GM12875 (cell line): ENCODE results near the gene MCTP2.

ENCODE experiments used
- H3K4me3 ChIP-seq: one replicate; pipeline ENCODE4 v1.5.1; 2011; ENCODE audit warnings: low read depth, low read length, control low read depth
- TF ChIP-seq, protein P1 (sequence below): IDR thresholded peaks from 2 replicates; pipeline ENCODE4 v1.5.1; 2011; ENCODE audit warnings: low read depth, mild to moderate bottlenecking, control low read depth, inconsistent platforms, low read length, moderate library complexity, borderline replicate concordance; ENCODE audit not compliant: insufficient read depth

The MCTP2 gene

DNA sequence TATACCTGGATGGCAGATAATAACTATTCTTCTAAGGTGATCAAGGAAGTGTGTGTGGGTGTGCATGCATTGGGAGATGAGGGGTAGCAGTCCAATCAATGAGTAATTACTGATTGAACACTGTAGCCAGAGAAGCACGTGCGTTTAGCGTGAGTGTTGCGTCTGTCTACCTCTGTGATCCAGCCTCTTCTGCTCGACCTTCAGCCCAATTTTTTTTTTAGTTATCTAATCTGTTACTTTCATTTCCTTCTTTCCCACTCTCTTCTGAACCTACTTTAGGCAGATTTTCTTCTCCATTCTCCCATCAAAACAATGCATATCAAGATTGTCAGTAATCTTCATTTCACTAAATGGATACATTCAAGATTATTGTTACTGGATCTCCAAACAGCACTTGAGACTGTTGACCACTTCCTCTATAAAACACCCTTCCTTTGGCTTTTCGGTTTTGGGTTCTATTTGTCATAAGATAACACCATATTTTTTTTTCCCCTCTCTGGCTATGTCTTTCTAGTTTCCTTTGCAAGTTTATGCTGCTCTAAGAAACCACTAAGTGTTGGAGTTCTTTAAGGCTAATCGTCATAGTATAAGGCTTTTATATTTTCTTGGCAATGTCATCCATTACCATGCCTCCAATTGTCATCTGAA is 41.0 kb downstream of the MCTP2 start:
- no peak overlapping the region for H3K4me3 ChIP-seq
- TF ChIP-seq, protein P1, sequence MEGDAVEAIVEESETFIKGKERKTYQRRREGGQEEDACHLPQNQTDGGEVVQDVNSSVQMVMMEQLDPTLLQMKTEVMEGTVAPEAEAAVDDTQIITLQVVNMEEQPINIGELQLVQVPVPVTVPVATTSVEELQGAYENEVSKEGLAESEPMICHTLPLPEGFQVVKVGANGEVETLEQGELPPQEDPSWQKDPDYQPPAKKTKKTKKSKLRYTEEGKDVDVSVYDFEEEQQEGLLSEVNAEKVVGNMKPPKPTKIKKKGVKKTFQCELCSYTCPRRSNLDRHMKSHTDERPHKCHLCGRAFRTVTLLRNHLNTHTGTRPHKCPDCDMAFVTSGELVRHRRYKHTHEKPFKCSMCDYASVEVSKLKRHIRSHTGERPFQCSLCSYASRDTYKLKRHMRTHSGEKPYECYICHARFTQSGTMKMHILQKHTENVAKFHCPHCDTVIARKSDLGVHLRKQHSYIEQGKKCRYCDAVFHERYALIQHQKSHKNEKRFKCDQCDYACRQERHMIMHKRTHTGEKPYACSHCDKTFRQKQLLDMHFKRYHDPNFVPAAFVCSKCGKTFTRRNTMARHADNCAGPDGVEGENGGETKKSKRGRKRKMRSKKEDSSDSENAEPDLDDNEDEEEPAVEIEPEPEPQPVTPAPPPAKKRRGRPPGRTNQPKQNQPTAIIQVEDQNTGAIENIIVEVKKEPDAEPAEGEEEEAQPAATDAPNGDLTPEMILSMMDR, result no peak

GRCh38 chr15:94273826-94274225 is 42.5 kb downstream of the MCTP2 start:
- TF ChIP-seq, protein P1, result no peak

DNA sequence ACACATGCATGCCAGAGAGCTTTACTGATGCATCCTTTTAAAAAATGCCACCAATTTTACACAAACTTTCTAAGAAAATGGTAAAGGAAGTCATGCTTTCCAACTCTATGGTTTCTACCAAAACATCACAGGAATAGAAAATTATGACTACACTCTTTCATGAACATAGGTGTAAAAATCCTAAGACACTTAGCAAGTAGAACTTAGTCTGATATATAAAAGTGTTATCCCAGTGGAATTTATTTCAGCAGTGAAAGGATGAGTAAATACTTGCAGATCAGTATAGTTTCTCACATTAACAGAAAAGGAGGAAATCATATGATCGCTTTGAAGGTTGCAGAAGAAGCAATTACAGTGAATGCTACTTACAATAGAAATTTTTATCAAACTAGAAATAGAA is 43.4 kb downstream of the MCTP2 start:
- TF ChIP-seq, protein P1, result no peak

More at GRCh38 chr15:94273826-94274225, 42.5 kb downstream of the MCTP2 start:
- H3K4me3 ChIP-seq, result no peak overlapping the region

DNA sequence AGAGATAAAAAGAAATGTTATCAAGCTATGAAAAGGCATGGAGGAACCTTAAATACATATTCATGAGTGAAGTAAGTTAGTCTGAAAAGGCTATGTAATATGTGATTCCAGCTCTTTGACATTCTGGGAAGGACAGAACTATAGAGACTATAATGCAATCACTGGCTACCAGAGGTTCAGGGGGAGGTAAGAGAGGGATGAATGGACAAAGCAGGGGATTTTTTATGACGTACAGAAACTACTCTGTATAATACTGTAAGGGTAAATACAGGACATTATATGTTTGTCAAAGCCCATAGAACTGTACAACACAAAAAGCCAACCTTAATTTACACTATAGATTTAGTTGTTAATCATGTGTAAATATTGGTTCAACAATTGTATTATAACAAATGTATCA is 46.1 kb downstream of the MCTP2 start:
- TF ChIP-seq, protein P1, result no peak
- H3K4me3 ChIP-seq, result no peak overlapping the region

More for the DNA sequence above, 43.4 kb downstream of the MCTP2 start:
- H3K4me3 ChIP-seq, result no peak overlapping the region

DNA sequence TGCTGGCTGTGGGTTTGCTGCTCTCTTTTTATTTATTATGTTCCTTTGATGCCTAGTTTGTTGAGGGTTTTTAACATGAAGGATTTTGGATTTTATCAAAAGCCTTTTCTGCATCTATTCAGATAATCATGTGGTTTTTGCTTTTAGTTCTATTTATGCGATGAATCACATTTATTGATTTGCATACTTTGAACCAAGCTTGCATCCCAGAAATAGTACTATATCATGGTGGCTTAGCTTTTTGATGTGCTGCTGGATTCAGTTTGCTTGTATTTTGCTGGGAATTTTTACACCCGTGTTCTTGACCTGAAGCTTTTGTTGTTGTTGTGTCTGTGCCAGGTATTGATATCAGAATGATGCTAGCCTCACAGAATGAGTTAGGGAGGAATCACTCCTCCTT is 48.4 kb downstream of the MCTP2 start:
- TF ChIP-seq, protein P1, result no peak
- no peak overlapping the region for H3K4me3 ChIP-seq

DNA sequence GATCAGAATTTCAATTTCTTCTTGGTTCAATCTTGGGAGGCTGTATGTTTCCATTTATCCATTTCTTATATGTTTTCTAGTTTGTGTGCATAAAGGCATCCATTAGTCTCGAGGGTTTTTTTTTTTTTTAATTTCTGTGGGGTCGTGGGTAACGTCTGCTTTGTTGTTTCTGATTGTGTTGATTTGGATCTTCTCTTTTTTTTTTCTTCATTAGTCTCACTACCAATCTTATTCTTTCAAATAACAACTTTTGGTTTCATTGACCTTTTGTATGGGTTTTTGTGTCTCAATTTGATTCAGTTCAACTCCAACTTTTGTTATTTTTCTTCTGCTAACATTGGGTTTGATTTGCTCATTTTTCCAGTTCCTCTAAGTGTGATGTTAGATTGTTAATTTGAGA is 48.9 kb downstream of the MCTP2 start:
- H3K4me3 ChIP-seq, result no peak overlapping the region
- TF ChIP-seq, protein P1, result no peak
